Aorta (tissue), 5 donors: Measurements from ENCODE around the gene NOPCHAP1. TPM values are rescaled to one million over a fixed set of nuclear protein-coding genes. Genes with fewer than 3 reads are reported as not detected.

ENCODE experiments used
- ATAC-seq: fragments of 200-7000 bp; cut with Tn5 transposase; one replicate; pipeline ENCODE4 v1.9.1; 2022; ENCODE audit warnings: moderate library complexity; ENCODE audit not compliant: low FRiP score
- DNase-seq, 2 donors: peaks; one replicate each; pipeline ENCODE4 v3.0.0-alpha.2; 2020
- H3K27ac ChIP-seq, 2 donors: one replicate each; pipeline ENCODE4 v1.5.1; 2013; ENCODE audit warnings: low read length in 2 of 2, mild to moderate bottlenecking in 2 of 2, moderate library complexity in 2 of 2, control low read depth in 1 of 2, inconsistent platforms in 1 of 2, low read depth in 1 of 2
- H3K27me3 ChIP-seq, 2 donors: one replicate each; pipeline ENCODE4 v1.6.1; 2013; ENCODE audit warnings: control low read depth in 1 of 2, low read length in 1 of 2, mild to moderate bottlenecking in 1 of 2, moderate library complexity in 1 of 2; ENCODE audit not compliant: insufficient read depth in 2 of 2, control insufficient read depth in 1 of 2
- H3K36me3 ChIP-seq, 2 donors: one replicate each; pipeline ENCODE4 v1.6.1; 2013; ENCODE audit warnings: control low read depth in 1 of 2, low read length in 1 of 2, mild to moderate bottlenecking in 1 of 2; ENCODE audit not compliant: insufficient read depth in 2 of 2, control insufficient read depth in 1 of 2
- H3K4me1 ChIP-seq, 2 donors: one replicate each; pipeline ENCODE4 v1.6.1; 2013; ENCODE audit warnings: low read length in 2 of 2, control low read depth in 1 of 2, mild to moderate bottlenecking in 1 of 2, moderate library complexity in 1 of 2; ENCODE audit not compliant: insufficient read depth in 2 of 2, control insufficient read depth in 1 of 2
- H3K4me3 ChIP-seq, 2 donors: one replicate each; pipeline ENCODE4 v1.5.1; 2013; ENCODE audit warnings: low read length in 2 of 2, control low read depth in 1 of 2, mild to moderate bottlenecking in 1 of 2
- H3K9me3 ChIP-seq: one replicate; pipeline ENCODE4 v1.6.1; 2013; ENCODE audit warnings: mild to moderate bottlenecking, low read length; ENCODE audit not compliant: control insufficient read depth
- WGBS, 2 donors: extraction: QIAGEN DNeasy Blood & Tissue Kit; methylation state at CpG; one replicate each; pipeline ENCODE4 v1.1.7; 2013; 5-methylcytosine and 5-hydroxymethylcytosine counted together
- intact Hi-C, 2 donors: fragments of 100-400 bp; cut with DNase I; formaldehyde crosslinking; loops; one replicate each; pipeline versions ENCODE4 v1.14.2 to v1.15.0; 2022
- polyA plus RNA-seq, 2 donors: library from polyadenylated mRNA; stranded (reverse); fragments of 200-250 nt; gene quantifications; one replicate each; pipeline ENCODE4 v1.2.3, GENCODE V29; 2013
- total RNA-seq, 2 donors: library from RNA; stranded (reverse); fragmentation: NEBNext Ultra II Directional; extraction: Animal tissue kit (Norgen Biotek cat#: 25700); gene quantifications; one replicate each; pipeline ENCODE4 v1.2.1, GENCODE V29; 2021
- donor health status: healthy with polysubstance abuse.
- donor health status: Bipolar disorder and iron deficiency.
- donor health status: DM: no; HTN: no; CAD: no.
- donor health status: DM: no; HTN: no; CAD: no.
- donor health status: DM: yes; HTN: yes; CAD: no.

The NOPCHAP1 gene
- total and polyA plus RNA-seq, 4 donors = 6.8 to 12.9 (median 11.1) TPM

DNA sequence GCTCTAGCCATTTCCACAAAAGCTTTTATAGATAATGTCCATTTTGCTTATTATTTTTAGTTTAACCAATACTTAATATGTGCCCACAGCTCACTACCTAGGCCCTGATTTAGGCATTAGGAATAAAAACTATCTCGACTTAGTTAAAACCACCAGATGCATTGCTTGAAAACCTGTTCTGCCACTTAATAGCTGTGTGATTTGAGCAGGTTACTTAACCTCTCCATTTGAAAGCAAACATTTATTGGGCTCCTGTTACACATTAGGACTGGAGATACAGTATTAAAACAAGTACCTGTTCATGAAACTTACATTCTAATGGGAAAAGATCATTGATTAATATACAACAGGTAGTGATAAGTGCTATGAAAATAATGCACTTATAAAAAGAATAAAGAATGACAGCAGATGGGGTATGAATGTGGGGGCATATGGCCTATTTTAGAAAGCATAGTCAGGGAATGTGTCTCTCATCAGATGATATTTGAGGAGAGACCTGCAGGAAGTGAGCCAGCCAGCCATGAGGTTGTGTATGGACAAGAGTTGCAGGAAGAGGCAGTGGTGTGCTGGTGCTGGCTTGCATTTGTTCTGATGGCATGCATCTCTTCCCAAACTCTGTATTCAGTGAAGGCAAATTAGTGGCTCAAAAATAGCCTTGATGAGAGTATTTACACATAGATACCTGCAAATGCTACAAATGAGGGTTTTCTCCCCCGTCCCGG, 34.3 kb downstream of the NOPCHAP1 start:
- ATAC-seq (no peak), DNase-seq (no peak)
- Histone ChIP-seq H3K27ac (no peak overlapping the region), H3K4me3 (no peak overlapping the region), H3K4me1 (peaks cover 0 to 6% of the 10 kb centered on the region in 2 donors), H3K9me3 (no peaks in the 10 kb centered on the region), H3K36me3 (no peaks in the 10 kb centered on the region), H3K27me3 (no peaks in the 10 kb centered on the region)
- intact Hi-C loops = no loop called here
- WGBS, 2 donors = 95 to 96% methylated on average over 3 of the region's 3 CpGs

DNA sequence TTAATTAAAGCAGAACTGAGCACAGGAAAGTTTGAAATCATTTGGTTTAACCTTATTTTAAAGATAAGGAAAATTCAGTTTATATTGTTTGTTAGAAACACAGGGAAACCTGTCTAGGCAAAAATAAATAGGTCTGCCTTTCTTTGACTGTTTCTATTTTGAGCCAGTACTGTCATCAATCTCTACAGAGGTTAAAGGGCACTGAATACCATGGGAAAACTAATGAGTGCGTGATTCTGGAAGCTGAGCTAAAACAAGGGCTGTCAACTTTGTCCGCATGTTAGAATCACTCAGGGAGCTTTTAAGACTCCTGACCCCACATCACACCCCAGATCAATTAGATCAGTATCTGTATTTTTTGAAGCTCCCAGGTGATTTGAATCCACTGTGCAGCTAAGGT, 38.8 kb downstream of the NOPCHAP1 start:
- peak overlapping the region in 1 of 2 donors; percentile 80 for H3K27ac ChIP-seq
- intact Hi-C loops = no loop called here
- 9 to 26% methylated on average over 2 of the region's 2 CpGs for WGBS, 2 donors
- H3K4me3 ChIP-seq = no peak overlapping the region
- H3K36me3 ChIP-seq = no peaks in the 10 kb centered on the region
- DNase-seq (no peak), ATAC-seq (no peak)
- H3K27me3 ChIP-seq = no peaks in the 10 kb centered on the region
- H3K9me3 ChIP-seq = no peaks in the 10 kb centered on the region
- H3K4me1 ChIP-seq = peaks cover 2 to 8% of the 10 kb centered on the region in 2 donors

DNA sequence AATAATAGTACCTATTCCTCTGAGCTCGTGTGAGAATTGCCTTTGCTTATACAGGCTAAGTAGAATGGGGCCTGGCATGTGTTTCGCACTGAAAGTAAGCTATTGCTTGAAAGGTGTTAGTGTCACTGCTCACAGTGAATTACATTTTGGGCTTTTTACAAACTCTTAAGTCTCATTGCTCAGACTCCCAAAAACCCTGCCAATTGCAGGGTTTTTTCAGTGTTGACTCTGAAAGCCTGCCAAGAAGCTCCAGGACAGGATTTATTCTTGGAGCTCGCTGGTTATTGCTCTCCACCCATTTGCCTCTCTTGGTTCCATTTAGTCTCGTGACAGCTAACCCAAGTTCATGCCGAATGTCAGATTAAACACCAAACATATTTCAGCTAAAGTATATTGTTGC, 39.8 kb downstream of the NOPCHAP1 start:
- Histone ChIP-seq H3K4me3 (no peak overlapping the region), H3K27ac (peak overlapping the region in 1 of 2 donors; percentile 76), H3K27me3 (no peaks in the 10 kb centered on the region), H3K4me1 (peaks cover 2 to 8% of the 10 kb centered on the region in 2 donors), H3K36me3 (no peaks in the 10 kb centered on the region), H3K9me3 (no peaks in the 10 kb centered on the region)
- DNase-seq = peak in 1 of 2 donors; percentile 60
- 3 to 5% methylated on average over 5 of the region's 5 CpGs for WGBS, 2 donors
- intact Hi-C loops = no loop called here
- ATAC-seq = peak; percentile 83

DNA sequence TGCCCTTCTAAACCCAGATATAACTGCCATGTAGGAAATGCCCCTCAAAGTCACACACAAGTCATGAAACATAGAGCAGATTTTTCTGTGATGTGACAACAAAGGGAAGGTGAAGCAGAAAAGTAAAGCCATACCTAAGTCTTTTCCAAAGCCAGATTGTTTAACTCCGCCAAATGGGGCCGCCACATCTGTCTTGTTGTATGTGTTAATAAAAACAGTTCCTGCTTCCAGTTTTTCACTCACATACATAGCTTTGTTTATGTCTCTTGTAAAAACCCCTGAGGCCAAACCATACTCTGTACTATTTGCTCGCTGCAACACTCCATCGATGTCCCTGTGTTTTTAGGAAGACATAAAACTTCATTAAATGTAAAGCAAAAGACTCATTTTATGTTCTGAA, 40.3 kb downstream of the NOPCHAP1 start:
- DNase-seq (no peak), ATAC-seq (no peak)
- WGBS, 2 donors = 48 to 55% methylated on average over 4 of the region's 4 CpGs
- no peak overlapping the region for H3K4me3 ChIP-seq
- no peaks in the 10 kb centered on the region for H3K27me3 ChIP-seq
- no peaks in the 10 kb centered on the region for H3K36me3 ChIP-seq
- H3K27ac ChIP-seq = peak overlapping the region in 1 of 2 donors; percentile 36
- intact Hi-C loops = no loop called here
- H3K9me3 ChIP-seq = no peaks in the 10 kb centered on the region
- peaks cover 2 to 8% of the 10 kb centered on the region in 2 donors for H3K4me1 ChIP-seq

DNA sequence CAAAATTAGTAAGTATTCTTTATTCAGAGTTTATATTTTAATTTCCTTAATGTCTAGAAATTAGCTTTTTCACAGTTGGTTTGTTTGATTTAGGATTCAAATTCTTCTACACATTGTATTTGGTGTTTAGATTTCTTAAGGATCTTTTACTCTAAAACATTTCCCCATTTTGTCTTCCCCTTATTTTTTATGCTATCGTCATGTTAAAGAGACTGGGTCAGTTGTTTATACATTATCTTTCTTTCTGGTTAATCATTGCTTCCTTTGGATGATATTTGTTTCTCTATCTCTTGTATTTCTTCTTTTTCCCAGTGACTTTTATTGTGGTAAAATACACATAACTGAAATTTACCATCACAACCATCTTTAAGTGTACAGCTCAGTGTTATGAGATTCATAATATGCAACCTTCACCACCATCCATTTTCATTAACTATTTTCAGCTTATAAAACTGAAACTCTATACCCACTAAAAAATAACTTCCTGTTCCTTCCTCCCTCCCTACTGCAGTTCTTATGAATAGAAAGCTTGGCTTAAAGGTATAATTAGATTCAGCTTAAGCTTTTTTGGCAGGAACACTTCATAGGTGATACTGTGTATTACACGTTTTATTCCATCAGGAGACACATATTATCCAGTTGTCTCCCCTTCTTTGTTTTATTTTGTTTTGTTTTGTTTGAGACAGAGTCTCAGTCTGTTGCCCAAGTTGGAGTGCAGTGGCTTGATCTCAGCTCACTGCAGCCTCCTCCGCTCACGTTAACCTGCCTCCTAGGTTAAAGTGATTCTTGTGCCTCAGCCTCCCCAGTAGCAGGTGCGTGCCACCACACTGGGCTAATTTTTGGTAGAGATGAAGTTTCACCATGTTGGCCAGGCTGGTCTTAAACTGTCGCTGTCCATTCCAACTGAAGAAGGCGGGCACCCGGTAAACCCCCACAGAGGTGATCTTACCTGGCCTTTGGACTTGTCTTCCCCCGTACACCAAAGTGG, 45.0 kb downstream of the NOPCHAP1 start:
- ATAC-seq (no peak), DNase-seq (no peak)
- no peaks in the 10 kb centered on the region for H3K27me3 ChIP-seq
- H3K4me3 ChIP-seq = no peak overlapping the region
- H3K36me3 ChIP-seq = no peaks in the 10 kb centered on the region
- 86% methylated on average over 9 of the region's 9 CpGs for WGBS, 2 donors
- intact Hi-C loops = loop anchor here in 1 of 2 donors (10.0 kb wide), 1 partner anchor 286 kb away; no protein-coding TSS in a partner anchor
- peaks cover 2 to 3% of the 10 kb centered on the region in 2 donors for H3K4me1 ChIP-seq
- H3K9me3 ChIP-seq = no peaks in the 10 kb centered on the region
- no peak overlapping the region for H3K27ac ChIP-seq

DNA sequence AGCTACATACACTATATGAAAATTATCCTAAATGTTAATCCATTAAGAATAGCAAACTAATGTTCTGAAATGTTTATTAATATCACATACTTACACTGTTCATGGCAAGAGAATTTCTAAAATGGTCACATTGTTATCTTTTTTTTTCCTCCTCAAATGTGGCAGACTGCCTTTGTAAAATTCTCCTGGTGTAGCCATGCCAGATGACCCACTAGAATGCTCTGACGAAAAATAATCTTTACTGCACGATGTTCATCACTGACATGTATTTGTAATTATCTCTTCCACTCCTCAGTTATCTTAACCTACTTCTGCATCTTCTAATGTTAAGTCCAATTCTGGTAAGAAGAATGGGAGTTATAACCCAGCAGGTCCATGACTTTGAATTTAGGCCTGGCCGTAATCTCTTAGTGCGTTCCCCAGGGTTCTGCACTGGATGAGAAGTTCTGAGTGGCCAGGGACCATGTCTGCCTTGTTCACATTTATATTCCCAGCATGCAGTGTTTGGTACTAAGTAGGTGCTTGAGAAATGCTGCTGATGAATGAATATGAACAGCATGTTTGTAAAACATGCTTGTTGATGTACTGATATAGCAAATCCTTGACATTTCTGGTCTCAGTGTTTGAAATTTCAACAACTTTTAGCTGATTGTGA, 46.7 kb downstream of the NOPCHAP1 start:
- WGBS, 2 donors = 32 to 38% methylated on average over 4 of the region's 4 CpGs
- DNase-seq (no peak), ATAC-seq (no peak)
- Histone ChIP-seq H3K9me3 (no peaks in the 10 kb centered on the region), H3K27me3 (no peaks in the 10 kb centered on the region), H3K27ac (no peak overlapping the region), H3K4me1 (peaks cover 0 to 3% of the 10 kb centered on the region in 2 donors), H3K4me3 (no peak overlapping the region), H3K36me3 (no peaks in the 10 kb centered on the region)
- intact Hi-C loops = loop anchor here in 1 of 2 donors (10.0 kb wide), 1 partner anchor 288 kb away; no protein-coding TSS in a partner anchor

DNA sequence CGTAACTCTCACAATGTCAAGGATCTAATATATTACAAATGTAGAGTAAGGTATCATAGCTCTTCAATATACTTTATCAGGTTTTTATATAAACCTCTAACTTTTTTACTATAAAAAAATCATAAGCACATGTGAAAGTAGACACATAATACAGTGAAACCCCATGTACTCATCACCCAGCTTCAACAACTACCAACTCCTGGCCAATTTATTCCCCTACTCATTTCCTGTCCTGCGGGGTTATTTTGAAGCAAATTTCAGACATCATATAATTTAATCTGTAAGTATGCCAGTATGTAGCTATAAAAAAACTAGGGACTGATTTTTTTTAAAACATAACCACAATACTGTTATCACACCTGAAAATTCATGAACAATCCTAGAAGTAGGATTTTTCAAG, 47.7 kb downstream of the NOPCHAP1 start:
- no peak overlapping the region for H3K27ac ChIP-seq
- intact Hi-C loops = loop anchor here in 1 of 2 donors (10.0 kb wide), 1 partner anchor 289 kb away; no protein-coding TSS in a partner anchor

More for the DNA sequence above, 47.7 kb downstream of the NOPCHAP1 start:
- 55% methylated on average over 2 of the region's 2 CpGs for WGBS, 2 donors
- no peaks in the 10 kb centered on the region for H3K27me3 ChIP-seq
- ATAC-seq = no peak
- peaks cover 0 to 3% of the 10 kb centered on the region in 2 donors for H3K4me1 ChIP-seq
- DNase-seq = no peak
- H3K36me3 ChIP-seq = no peaks in the 10 kb centered on the region
- H3K4me3 ChIP-seq = no peak overlapping the region
- no peaks in the 10 kb centered on the region for H3K9me3 ChIP-seq
